Endothelial cell of umbilical vein (primary cell): ENCODE measurements around the gene ZFYVE28. TPM values are rescaled to one million over a fixed set of nuclear protein-coding genes. Genes with fewer than 3 reads are reported as not detected.
A peak's percentile ranks its signal among the peaks of the same experiment; 100 is the strongest.

Experiments used
- BruUV-seq: library from RNA; stranded (reverse); fragments of 400-500 nt; replicated peaks from 2 replicates; lab custom pipeline; 2021; lab: Mats Ljungman, UMichigan
- CTCF ChIA-PET: fragments of 300-600, 350-600 bp; sonication (Branson Sonifier 250); formaldehyde crosslinking; loops from one replicate; lab custom pipeline; 2021; ENCODE audit warnings: antibody characterized with exemption, inconsistent platforms; lab: Charles Lee
- POLR2A ChIA-PET: fragments of 300-600, 350-600 bp; sonication (Branson Sonifier 250); formaldehyde crosslinking; loops from one replicate; lab custom pipeline; 2021; ENCODE audit warnings: antibody characterized with exemption, inconsistent platforms; lab: Charles Lee
- DNase-seq: peaks from one replicate; pipeline ENCODE4 v3.0.0-alpha.2; 2011; ENCODE audit warnings: low read depth, low spot score
- FAIRE-seq: peaks from 2 replicates; lab custom pipeline; 2011; peaks lifted over from hg19 to GRCh38; lab: Jason Lieb, UNC
- H2AFZ ChIP-seq: 2 replicates; pipeline ENCODE4 v1.6.0; 2012; ENCODE audit warnings: low read depth, low read length, control low read depth, inconsistent platforms
- H3K27ac ChIP-seq: 2 replicates; pipeline ENCODE4 v1.5.1; 2011; ENCODE audit warnings: low read depth, mild to moderate bottlenecking, control low read depth, low read length, moderate library complexity; ENCODE audit not compliant: insufficient read depth
- H3K27me3 ChIP-seq, 2 experiments: 2 replicates each; pipeline versions ENCODE4 v1.6.0 to v1.6.1; 2011; ENCODE audit warnings: low read length in 2 of 2, mixed read lengths in 1 of 2; ENCODE audit not compliant: control insufficient read depth in 2 of 2, insufficient read depth in 2 of 2
- H3K36me3 ChIP-seq, 2 experiments: 2 replicates in 1 of 2; 3 replicates in 1 of 2; pipeline ENCODE4 v1.5.1; 2011; ENCODE audit warnings: low read length in 2 of 2, mild to moderate bottlenecking in 1 of 2, moderate library complexity in 1 of 2; ENCODE audit not compliant: control insufficient read depth in 2 of 2, insufficient read depth in 2 of 2; ENCODE audit errors: extremely low read depth in 1 of 2
- H3K4me1 ChIP-seq: 3 replicates; pipeline ENCODE4 v1.5.1; 2011; ENCODE audit warnings: mild to moderate bottlenecking, low read length; ENCODE audit not compliant: control insufficient read depth, insufficient read depth; ENCODE audit errors: extremely low read depth
- H3K4me2 ChIP-seq: 2 replicates; pipeline ENCODE4 v1.6.1; 2011; ENCODE audit warnings: low read length, control low read depth, mixed read lengths; ENCODE audit not compliant: insufficient read depth
- H3K4me3 ChIP-seq, 3 experiments: fragments of 200-600 bp in 1 of 3; sonication (generic), shearing (Covaris generic) in 1 of 3; replicated peaks in 1 of 3; 2 replicates each; pipeline ENCODE4 v1.5.1; 2011 to 2016; ENCODE audit warnings: control low read depth in 3 of 3, low read length in 3 of 3, mild to moderate bottlenecking in 2 of 3, inconsistent platforms in 1 of 3, low read depth in 1 of 3, moderate library complexity in 1 of 3; ENCODE audit not compliant: insufficient read depth in 1 of 3
- H3K79me2 ChIP-seq: 2 replicates; pipeline ENCODE4 v1.6.0; 2012; ENCODE audit warnings: low read length, inconsistent platforms; ENCODE audit not compliant: control insufficient read depth, insufficient read depth
- H3K9ac ChIP-seq: replicated peaks from 2 replicates; pipeline ENCODE3; 2011; ENCODE audit warnings: low read length, control low read depth; ENCODE audit not compliant: insufficient read depth; ENCODE audit errors: extremely low read depth
- H3K9me1 ChIP-seq: replicated peaks from 3 replicates; pipeline ENCODE4 v1.6.0; 2011; ENCODE audit warnings: mild to moderate bottlenecking, low read length; ENCODE audit not compliant: control insufficient read depth, insufficient read depth; ENCODE audit errors: extremely low read depth
- H3K9me3 ChIP-seq: replicated peaks from 2 replicates; pipeline ENCODE4 v1.5.1; 2012; ENCODE audit warnings: low read length, inconsistent platforms; ENCODE audit not compliant: control insufficient read depth, insufficient read depth
- H4K20me1 ChIP-seq: replicated peaks from 2 replicates; pipeline ENCODE3; 2011; ENCODE audit warnings: mild to moderate bottlenecking, low read length; ENCODE audit not compliant: control insufficient read depth, insufficient read depth; ENCODE audit errors: extremely low read depth
- CTCF ChIP-seq, 2 donors: IDR thresholded peaks; 1 replicate in 1 of 2; 2 replicates in 1 of 2; pipeline ENCODE4 v1.5.1; 2011; ENCODE audit warnings: low read length in 2 of 2, mild to moderate bottlenecking in 2 of 2, moderate library complexity in 2 of 2, control low read depth in 1 of 2, inconsistent platforms in 1 of 2, low read depth in 1 of 2; ENCODE audit not compliant: insufficient read depth in 1 of 2; ENCODE audit errors: extremely low read depth in 1 of 2
- EZH2 ChIP-seq: IDR thresholded peaks from 2 replicates; pipeline ENCODE4 v1.6.1; 2012; ENCODE audit warnings: borderline replicate concordance, low read depth, mild to moderate bottlenecking, moderate library complexity, low read length, inconsistent platforms; ENCODE audit not compliant: severe bottlenecking
- FOS ChIP-seq: IDR thresholded peaks from 2 replicates; pipeline ENCODE4 v1.6.1; 2011; ENCODE audit warnings: mild to moderate bottlenecking, low read length, moderate library complexity, borderline replicate concordance; ENCODE audit not compliant: insufficient read depth
- GATA2 ChIP-seq: IDR thresholded peaks from 2 replicates; pipeline ENCODE4 v1.7.0; 2011; ENCODE audit warnings: low read depth, mild to moderate bottlenecking, moderate library complexity, mixed read lengths, low read length; ENCODE audit not compliant: insufficient read length, insufficient read depth
- JUN ChIP-seq: IDR thresholded peaks from 2 replicates; pipeline ENCODE4 v1.6.1; 2011; ENCODE audit warnings: borderline replicate concordance, low read depth; ENCODE audit not compliant: insufficient read length, insufficient read depth
- MAX ChIP-seq: IDR thresholded peaks from 2 replicates; pipeline ENCODE4 v1.6.1; 2011; ENCODE audit not compliant: insufficient read depth, insufficient read length
- MYC ChIP-seq: IDR thresholded peaks from one replicate; pipeline ENCODE4 v1.6.1; 2011; ENCODE audit warnings: mild to moderate bottlenecking, low read depth, low read length
- POLR2A ChIP-seq: IDR thresholded peaks from 2 replicates; pipeline ENCODE4 v1.6.1; 2012; ENCODE audit warnings: low read depth, mild to moderate bottlenecking, control low read depth, low read length
- POLR2AphosphoS5 ChIP-seq: IDR thresholded peaks from 2 replicates; pipeline ENCODE4 v1.6.1; 2012; ENCODE audit warnings: low read depth, mild to moderate bottlenecking, control low read depth, low read length, moderate library complexity; ENCODE audit not compliant: insufficient read depth
- dilution Hi-C: fragments of 300-500 bp; cut with MboI; formaldehyde crosslinking; loops from one replicate; pipeline ENCODE4 v1.15.0; 2019; ENCODE audit warnings: low sequenced_read_pairs; ENCODE audit not compliant: extremely low pct_ligation_motif_present
- intact Hi-C: fragments of 100-400 bp; cut with micrococcal nuclease; formaldehyde crosslinking; loops from one replicate; pipeline ENCODE4 v1.10.0; 2022
- polyA plus RNA-seq, 4 experiments: library from polyadenylated mRNA; depleted of rRNA in 3 of 4; stranded (reverse) in 3 of 4; unstranded in 1 of 4; fragments of >200 nt; gene quantifications; 2 replicates each; pipeline versions ENCODE4 v1.2.1 to v1.2.3, GENCODE V29; 2011 to 2012; ENCODE audit warnings: missing spikeins in 1 of 4
- total RNA-seq: library from RNA; stranded (reverse); gene quantifications from 2 replicates; pipeline ENCODE4 v1.2.3, GENCODE V29; 2021

Gene ZFYVE28
- total and polyA plus RNA-seq, 2 donors (not counting 3 experiments of a cell fraction or from before 2014, with no cell fraction given) = 5.8 to 7.1 TPM

GRCh38 chr4:2286904-2287593 is 131.4 kb downstream of the ZFYVE28 start:
- Histone ChIP-seq H3K27ac (no peak overlapping the region), H2AFZ (no peak overlapping the region), H3K79me2 (no peaks in the 10 kb centered on the region), H3K4me1 (peaks cover 13% of the 10 kb centered on the region), H3K4me2 (no peak overlapping the region), H3K27me3 (no peaks in the 10 kb centered on the region), H3K9me1 (no peaks in the 10 kb centered on the region), H3K9me3 (no peaks in the 10 kb centered on the region), H4K20me1 (no peaks in the 10 kb centered on the region), H3K36me3 (no peaks in the 10 kb centered on the region), H3K4me3 (no peak overlapping the region), H3K9ac (no peak overlapping the region)
- FAIRE-seq = no peak
- DNase-seq = no peak
- intact Hi-C loops = no loop called here
- POLR2A ChIA-PET = no interaction called here
- no peak for TF ChIP-seq POLR2AphosphoS5
- CTCF ChIA-PET = interaction anchor here (0.8 kb wide), 1 partner anchor 149 kb away, joined by 3 read pairs; no protein-coding TSS in a partner anchor
- BruUV-seq = no TSS peak
- dilution Hi-C loops = no loop called here

GRCh38 chr4:2285613-2286381 is 132.6 kb downstream of the ZFYVE28 start:
- no TSS peak for BruUV-seq
- DNase-seq (no peak), FAIRE-seq (no peak)
- Histone ChIP-seq H3K27ac (peak overlapping the region; percentile 37), H3K9ac (peak overlapping the region; percentile 13), H3K4me1 (peaks cover 13% of the 10 kb centered on the region), H3K79me2 (no peaks in the 10 kb centered on the region), H3K9me3 (no peaks in the 10 kb centered on the region), H3K9me1 (no peaks in the 10 kb centered on the region), H3K4me3 (no peak overlapping the region), H2AFZ (peak overlapping the region; percentile 77), H3K4me2 (no peak overlapping the region), H3K27me3 (no peaks in the 10 kb centered on the region), H4K20me1 (no peaks in the 10 kb centered on the region), H3K36me3 (no peaks in the 10 kb centered on the region)
- POLR2A ChIA-PET = no interaction called here
- intact Hi-C loops (no loop called here), dilution Hi-C loops (no loop called here)
- CTCF ChIA-PET = interaction anchor here (0.7 to 1.2 kb wide), 5 partner anchors 14 to 177 kb away, joined by 3 to 6 read pairs (median 3); no protein-coding TSS in a partner anchor
- TF ChIP-seq POLR2A (no peak), POLR2AphosphoS5 (no peak), JUN (no peak), EZH2 (no peak), MYC (no peak), GATA2 (no peak), MAX (no peak), FOS (no peak), CTCF (IDR thresholded peaks at IDR 0.05; ENCODE audit: extremely low read depth in 1 of 2, insufficient read depth in 1 of 2, low read depth in 1 of 2, low read length in 2 of 2) (no peak)
